Activated T-helper 2 cell treated with anti-CD3 and anti-CD28 coated beads, Interferon-gamma antibody, Interleukin-2, Interleukin-4, amounts not matched to agents 10 μg/mL and 5 μg/mL and 100 μg/mL, durations not matched to agents 14 hours and 24 hours and 36 hours (primary cell): Measurements from ENCODE around the gene WFDC5. TPM values are rescaled to one million over a fixed set of nuclear protein-coding genes. Genes with fewer than 3 reads are reported as not detected.
"Not testable (repeated sequence)": the region's sequence is repeated elsewhere in the genome, so short reads cannot be mapped to it uniquely, and the experiment has no call there.

Experiments
- DNase-seq: peaks from one replicate; pipeline ENCODE4 v3.0.0; 2021; ENCODE audit warnings: low spot score
- H3K27ac Mint-ChIP-seq: one replicate; pipeline ENCODE4 v1.8.0; 2021; ENCODE audit warnings: mixed read lengths
- H3K27me3 Mint-ChIP-seq: one replicate; pipeline ENCODE4 v1.8.0; 2021; ENCODE audit warnings: low read depth, mixed read lengths
- H3K36me3 Mint-ChIP-seq: one replicate; pipeline ENCODE4 v1.8.0; 2021; ENCODE audit warnings: low read depth, mixed read lengths
- H3K4me1 Mint-ChIP-seq: one replicate; pipeline ENCODE4 v1.8.0; 2021; ENCODE audit warnings: low read depth, mixed read lengths
- H3K4me3 Mint-ChIP-seq: one replicate; pipeline ENCODE4 v1.8.0; 2021; ENCODE audit warnings: low read depth, mild to moderate bottlenecking, moderate library complexity, mixed read lengths
- H3K9me3 Mint-ChIP-seq: one replicate; pipeline ENCODE4 v1.8.0; 2021; ENCODE audit warnings: mixed read lengths
- intact Hi-C: fragments of 100-400 bp; cut with micrococcal nuclease; formaldehyde crosslinking; loops from one replicate; pipeline ENCODE4 v1.15.1; 2023
- total RNA-seq: library from RNA; stranded (reverse); gene quantifications from 2 replicates; pipeline ENCODE4 v1.2.3, GENCODE V29; 2022

Gene WFDC5
- total RNA-seq, 1 donor from 2014 or later, result not detected

DNA sequence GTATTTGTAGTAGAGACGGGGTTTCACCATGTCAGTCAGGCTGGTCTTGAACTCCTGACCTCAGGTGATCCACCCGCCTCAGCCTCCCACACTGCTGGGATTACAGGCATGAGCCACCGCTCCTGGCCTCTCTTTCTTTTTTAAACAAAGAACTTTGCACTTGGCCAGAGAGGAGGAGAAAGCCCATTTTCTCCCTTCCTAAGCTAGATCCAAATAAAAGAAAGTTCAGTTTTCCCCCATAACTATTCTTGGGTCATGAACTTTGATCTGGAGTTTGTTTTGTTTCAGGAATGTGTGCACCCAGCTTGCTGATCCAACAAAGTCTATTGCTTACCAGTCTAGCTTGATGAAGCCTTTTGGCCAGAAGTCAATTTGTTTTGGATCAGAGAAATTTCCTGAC, 37.4 kb downstream of the WFDC5 start:
- DNase-seq, result no peak
- intact Hi-C loops, result no loop called here
- peaks cover 5% of the 10 kb centered on the region for H3K4me1 Mint-ChIP-seq
- no peaks in the 10 kb centered on the region for H3K27me3 Mint-ChIP-seq
- H3K4me3 Mint-ChIP-seq, result no peak overlapping the region
- peaks cover 77% of the 10 kb centered on the region for H3K36me3 Mint-ChIP-seq
- H3K9me3 Mint-ChIP-seq, result peaks cover 6% of the 10 kb centered on the region
- no peak overlapping the region for H3K27ac Mint-ChIP-seq

DNA sequence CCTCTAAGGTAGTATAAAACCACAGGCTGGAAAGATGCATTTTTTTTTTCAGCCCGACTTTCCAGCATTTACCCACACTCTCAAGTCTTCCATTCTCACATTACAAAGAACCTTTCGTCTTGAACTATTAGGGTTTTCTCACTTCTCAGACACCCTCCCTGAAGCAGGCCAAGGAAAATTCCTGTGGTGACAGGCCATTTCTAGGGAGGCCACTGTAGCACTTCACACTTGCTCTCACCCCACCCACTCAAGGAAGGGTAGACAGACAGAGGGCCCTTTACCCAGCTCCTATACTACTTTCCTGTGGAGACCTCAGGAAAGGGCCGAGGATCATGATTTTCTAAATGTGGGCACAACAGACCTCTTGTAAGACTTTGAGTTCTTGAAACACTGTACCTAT, 41.8 kb downstream of the WFDC5 start:
- H3K27ac Mint-ChIP-seq, result no peak overlapping the region
- no peak overlapping the region for H3K4me3 Mint-ChIP-seq
- DNase-seq, result no peak
- H3K4me1 Mint-ChIP-seq, result peaks cover 5% of the 10 kb centered on the region
- H3K27me3 Mint-ChIP-seq, result no peaks in the 10 kb centered on the region
- intact Hi-C loops, result no loop called here
- no peaks in the 10 kb centered on the region for H3K9me3 Mint-ChIP-seq
- peaks cover 65% of the 10 kb centered on the region for H3K36me3 Mint-ChIP-seq

DNA sequence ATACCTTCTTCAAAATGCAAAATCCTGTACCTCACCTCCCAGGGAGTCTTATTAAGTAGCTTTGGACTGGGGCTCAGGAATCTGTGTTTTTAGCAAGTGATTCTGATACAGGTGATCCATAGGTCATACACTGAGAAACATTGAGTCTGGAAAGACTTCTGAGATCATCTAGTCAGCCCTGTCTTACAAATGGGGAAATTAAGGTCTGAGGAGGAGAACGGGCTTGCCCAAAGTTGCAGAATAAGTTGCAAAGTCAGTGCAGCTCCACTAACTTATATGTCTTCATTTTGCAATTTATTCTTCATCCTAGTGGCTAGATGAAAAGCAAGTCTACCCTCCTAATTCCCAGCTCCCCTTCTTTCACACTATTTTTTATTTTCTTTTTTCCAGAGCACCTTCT, 42.9 kb downstream of the WFDC5 start:
- peaks cover 8% of the 10 kb centered on the region for H3K4me1 Mint-ChIP-seq
- intact Hi-C loops, result no loop called here

GRCh38 chr20:45070932-45071632, 43.9 kb downstream of the WFDC5 start:
- no peak for DNase-seq
- H3K4me3 Mint-ChIP-seq, result no peak overlapping the region
- peaks cover 9% of the 10 kb centered on the region for H3K4me1 Mint-ChIP-seq
- H3K36me3 Mint-ChIP-seq, result peaks cover 69% of the 10 kb centered on the region
- no peaks in the 10 kb centered on the region for H3K27me3 Mint-ChIP-seq
- intact Hi-C loops, result no loop called here
- H3K9me3 Mint-ChIP-seq, result no peaks in the 10 kb centered on the region
- H3K27ac Mint-ChIP-seq, result no peak overlapping the region

More for the DNA sequence above, 42.9 kb downstream of the WFDC5 start:
- Mint-ChIP-seq H3K9me3 (no peaks in the 10 kb centered on the region), H3K4me3 (no peak overlapping the region), H3K36me3 (peaks cover 70% of the 10 kb centered on the region), H3K27ac (no peak overlapping the region), H3K27me3 (no peaks in the 10 kb centered on the region)
- DNase-seq, result no peak

DNA sequence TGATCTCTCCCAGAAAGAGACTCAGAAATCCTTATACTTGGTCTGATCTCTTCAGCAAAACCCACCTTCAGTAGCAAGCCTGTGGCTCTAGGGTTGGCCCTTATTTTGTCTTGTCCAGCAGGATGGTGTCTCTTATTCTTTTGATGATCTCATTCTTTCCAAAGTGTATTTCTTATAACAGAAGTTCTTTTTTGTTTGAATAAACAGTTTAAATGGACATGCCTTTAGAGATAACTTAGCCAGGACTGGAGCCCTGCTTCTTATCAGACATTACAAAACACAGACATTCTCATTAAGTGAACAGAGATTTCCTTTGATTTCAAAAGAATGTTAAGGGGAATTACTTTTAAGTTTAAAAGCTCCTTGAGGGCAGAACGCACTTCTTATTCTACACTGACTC, 45.7 kb downstream of the WFDC5 start:
- Mint-ChIP-seq H3K27me3 (no peaks in the 10 kb centered on the region), H3K4me1 (peaks cover 20% of the 10 kb centered on the region), H3K9me3 (no peaks in the 10 kb centered on the region), H3K27ac (no peak overlapping the region), H3K36me3 (peaks cover 68% of the 10 kb centered on the region), H3K4me3 (no peak overlapping the region)
- DNase-seq, result no peak
- intact Hi-C loops, result no loop called here

- H3K27ac Mint-ChIP-seq, result no peak overlapping the region
- intact Hi-C loops, result no loop called here
- H3K4me1 Mint-ChIP-seq, result peaks cover 23% of the 10 kb centered on the region
- peaks cover 72% of the 10 kb centered on the region for H3K36me3 Mint-ChIP-seq
- DNase-seq, result no peak
- H3K27me3 Mint-ChIP-seq, result no peaks in the 10 kb centered on the region
- H3K4me3 Mint-ChIP-seq, result no peak overlapping the region
- no peaks in the 10 kb centered on the region for H3K9me3 Mint-ChIP-seq
These were observed 47.4 kb downstream of the WFDC5 start for GRCh38 chr20:45067558-45067957.

GRCh38 chr20:45067087-45067486, 47.9 kb downstream of the WFDC5 start:
- H3K27ac Mint-ChIP-seq, result no peak overlapping the region
- H3K36me3 Mint-ChIP-seq, result peaks cover 75% of the 10 kb centered on the region
- DNase-seq, result no peak
- intact Hi-C loops, result no loop called here
- peaks cover 23% of the 10 kb centered on the region for H3K4me1 Mint-ChIP-seq
- no peaks in the 10 kb centered on the region for H3K9me3 Mint-ChIP-seq
- no peak overlapping the region for H3K4me3 Mint-ChIP-seq
- no peaks in the 10 kb centered on the region for H3K27me3 Mint-ChIP-seq

DNA sequence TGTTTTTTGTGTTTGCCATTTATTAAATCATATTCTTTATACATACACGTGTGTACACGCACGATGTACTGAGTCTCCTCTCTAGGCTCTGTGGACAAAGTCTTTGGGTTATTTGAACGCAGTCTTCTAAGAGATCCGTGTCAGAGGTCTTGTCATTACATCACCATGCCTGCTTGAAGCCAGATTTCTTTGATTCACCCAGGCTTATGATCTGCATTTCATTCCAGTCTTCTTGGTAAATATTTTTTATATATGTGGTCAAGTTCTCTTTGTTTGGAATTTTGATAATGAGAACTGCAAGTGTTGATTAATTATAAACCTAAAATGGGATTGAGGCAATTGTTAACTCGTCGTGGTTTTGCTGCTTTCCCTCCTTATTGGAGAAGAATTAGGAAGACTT, 48.6 kb downstream of the WFDC5 start:
- no peak for DNase-seq
- intact Hi-C loops, result no loop called here
- Mint-ChIP-seq H3K4me1 (peaks cover 23% of the 10 kb centered on the region), H3K4me3 (no peak overlapping the region), H3K27me3 (no peaks in the 10 kb centered on the region), H3K9me3 (no peaks in the 10 kb centered on the region), H3K27ac (no peak overlapping the region), H3K36me3 (peaks cover 77% of the 10 kb centered on the region)

DNA sequence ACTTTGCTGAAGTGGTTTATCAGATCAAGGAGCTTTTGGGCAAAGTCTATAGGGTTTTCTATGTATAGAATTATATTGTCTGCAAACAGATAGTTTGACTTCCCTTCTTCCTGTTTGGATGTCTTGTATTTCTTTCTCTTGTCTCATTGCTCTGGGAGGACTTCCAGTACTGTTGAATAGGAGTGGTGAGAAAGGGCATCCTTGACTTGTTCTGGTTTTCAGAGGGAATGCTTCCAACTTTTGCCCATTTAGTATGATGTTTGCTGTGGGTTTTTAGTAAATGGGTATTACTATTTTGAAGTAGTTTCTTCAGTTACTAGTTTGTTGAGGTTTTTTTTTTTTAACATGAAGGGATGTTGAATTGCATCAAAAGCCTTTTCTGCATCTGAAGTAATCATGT, 50.2 kb downstream of the WFDC5 start:
- DNase-seq, result no peak
- Mint-ChIP-seq H3K27me3 (no peaks in the 10 kb centered on the region), H3K9me3 (no peaks in the 10 kb centered on the region), H3K36me3 (peaks cover 79% of the 10 kb centered on the region), H3K4me1 (peaks cover 24% of the 10 kb centered on the region), H3K27ac (no peak overlapping the region), H3K4me3 (no peak overlapping the region)
- intact Hi-C loops, result no loop called here

DNA sequence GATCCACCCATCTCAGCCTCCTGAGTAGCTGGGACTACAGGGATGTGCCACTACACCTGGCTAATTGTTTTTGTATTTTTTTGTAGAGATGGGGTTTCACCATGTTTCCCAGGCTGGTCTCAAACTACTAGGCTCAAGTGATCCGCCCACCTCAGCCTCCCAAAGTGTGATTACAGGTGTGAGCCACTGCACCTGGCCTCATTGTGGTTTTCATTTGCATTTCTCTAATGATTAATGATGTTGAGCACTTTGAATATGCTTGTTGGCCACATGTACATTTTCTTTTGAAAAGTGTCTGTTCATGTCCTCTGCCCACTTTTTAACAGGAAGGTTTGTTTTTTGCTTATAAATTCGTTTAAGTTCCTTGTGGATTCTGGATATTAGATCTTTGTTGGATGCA, 51.9 kb downstream of the WFDC5 start:
- H3K9me3 Mint-ChIP-seq, H3K27me3 Mint-ChIP-seq, H3K27ac Mint-ChIP-seq, intact Hi-C loops, H3K4me3 Mint-ChIP-seq, DNase-seq: not testable (repeated sequence)
- H3K36me3 Mint-ChIP-seq, result peaks cover 80% of the 10 kb centered on the region
- H3K4me1 Mint-ChIP-seq, result peaks cover 38% of the 10 kb centered on the region

DNA sequence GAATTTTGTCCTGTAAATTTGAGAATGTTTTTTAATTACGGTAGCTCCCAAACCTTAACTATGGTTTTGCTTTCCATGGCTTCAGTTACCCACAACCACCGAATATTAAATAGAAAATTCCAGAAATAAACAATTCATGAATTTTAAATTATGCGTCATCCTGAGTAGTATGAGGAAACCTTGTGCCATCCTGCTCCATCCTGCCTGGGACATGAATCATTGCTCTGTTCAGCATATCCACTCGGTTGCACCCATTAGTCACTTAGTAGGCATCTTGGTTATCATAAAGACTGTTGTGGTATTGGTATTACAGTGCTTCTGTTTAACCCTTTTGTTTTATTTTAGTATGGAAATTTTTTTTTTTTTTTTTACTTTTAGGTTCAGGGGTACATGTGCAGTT, 53.7 kb downstream of the WFDC5 start:
- H3K36me3 Mint-ChIP-seq, result peaks cover 75% of the 10 kb centered on the region
- DNase-seq, result no peak
- no peaks in the 10 kb centered on the region for H3K9me3 Mint-ChIP-seq
- intact Hi-C loops, result no loop called here
- no peak overlapping the region for H3K27ac Mint-ChIP-seq
- H3K4me1 Mint-ChIP-seq, result peaks cover 39% of the 10 kb centered on the region
- no peak overlapping the region for H3K4me3 Mint-ChIP-seq
- H3K27me3 Mint-ChIP-seq, result no peaks in the 10 kb centered on the region

GRCh38 chr20:45060294-45060693, 54.7 kb downstream of the WFDC5 start:
- Mint-ChIP-seq H3K27ac (no peak overlapping the region), H3K36me3 (peaks cover 78% of the 10 kb centered on the region), H3K4me1 (peaks cover 40% of the 10 kb centered on the region), H3K4me3 (no peak overlapping the region), H3K9me3 (no peaks in the 10 kb centered on the region), H3K27me3 (no peaks in the 10 kb centered on the region)
- intact Hi-C loops, result no loop called here
- no peak for DNase-seq
